ENCODE results near the gene ANKDD1A.

ANKDD1A gene

GRCh38 chr15:64896371-64897069 is 15.2 kb upstream of the ANKDD1A start:
- DNase-seq, result no peak

GRCh38 chr15:64897345-64897985 is 14.2 kb upstream of the ANKDD1A start:
- DNase-seq, result peak; percentile 88 to 92 (median 88)

- DNase-seq, result no peak
These were observed 13.3 kb upstream of the ANKDD1A start for GRCh38 chr15:64898406-64898805.

GRCh38 chr15:64901141-64901540 is 10.6 kb upstream of the ANKDD1A start:
- DNase-seq, result no peak

GRCh38 chr15:64901914-64902313 is 9.8 kb upstream of the ANKDD1A start:
- no peak for DNase-seq

- DNase-seq, result peak in 1 of 3 donors; percentile 41
These were observed 8.8 kb upstream of the ANKDD1A start for GRCh38 chr15:64902863-64903262.

GRCh38 chr15:64903326-64903950 is 8.3 kb upstream of the ANKDD1A start:
- DNase-seq, result no peak

GRCh38 chr15:64904189-64904588 is 7.5 kb upstream of the ANKDD1A start:
- DNase-seq, result no peak

- DNase-seq, result peak; percentile 84 to 90 (median 90)
These were observed 6.4 kb upstream of the ANKDD1A start for GRCh38 chr15:64905119-64905831.

GRCh38 chr15:64905941-64906340 is 5.8 kb upstream of the ANKDD1A start:
- DNase-seq, result no peak

- DNase-seq, result no peak
These were observed 5.3 kb upstream of the ANKDD1A start for GRCh38 chr15:64906402-64906801.

GRCh38 chr15:64907991-64908390 is 3.7 kb upstream of the ANKDD1A start:
- DNase-seq, result no peak

- no peak for DNase-seq
These were observed 2.2 kb upstream of the ANKDD1A start for GRCh38 chr15:64909546-64909945.

- DNase-seq, result no peak
These were observed 950 bp downstream of the ANKDD1A start for GRCh38 chr15:64912379-64913325.

GRCh38 chr15:64915518-64916227 is 4.0 kb downstream of the ANKDD1A start:
- no peak for DNase-seq

GRCh38 chr15:64916365-64916764 is 4.7 kb downstream of the ANKDD1A start:
- DNase-seq, result no peak

GRCh38 chr15:64917211-64917610 is 5.5 kb downstream of the ANKDD1A start:
- no peak for DNase-seq

- DNase-seq, result no peak
These were observed 8.0 kb downstream of the ANKDD1A start for GRCh38 chr15:64919721-64920120.

GRCh38 chr15:64921711-64922110 is 10.0 kb downstream of the ANKDD1A start:
- DNase-seq, result no peak

- DNase-seq, result no peak
These were observed 11.8 kb downstream of the ANKDD1A start for GRCh38 chr15:64923546-64923945.
